ENCODE results near the gene CCDC30. TPM values are rescaled to one million over a fixed set of nuclear protein-coding genes. Genes with fewer than 3 reads are reported as not detected.
"Not testable (repeated sequence)": the region's sequence is repeated elsewhere in the genome, so short reads cannot be mapped to it uniquely, and the experiment has no call there.

Gene CCDC30
- polyA plus RNA-seq, 1 donor = 2.3 TPM

- DNase-seq (ENCODE audit: low read depth) = no peak
These were observed 13.0 kb upstream of the CCDC30 start for GRCh38 chr1:42450061-42450460.

GRCh38 chr1:42453386-42453785, 9.7 kb upstream of the CCDC30 start:
- no peak for DNase-seq (ENCODE audit: low read depth)

GRCh38 chr1:42454403-42454802, 8.7 kb upstream of the CCDC30 start:
- no peak for DNase-seq (ENCODE audit: low read depth)

GRCh38 chr1:42456010-42456753, 6.9 kb upstream of the CCDC30 start, which contains the start of the genes PPCS and ZMYND12:
Gene PPCS (plus strand): TSS chr1:42456543. CDS start chr1:42456566, 23 bp downstream.
Gene ZMYND12 (minus strand): TSS chr1:42456022. CDS start chr1:42455997, 25 bp downstream.
- DNase-seq (ENCODE audit: low read depth) = peak; percentile 70

- no peak for DNase-seq (ENCODE audit: low read depth)
These were observed 6.4 kb upstream of the CCDC30 start for GRCh38 chr1:42456754-42457089.

- no peak for DNase-seq (ENCODE audit: low read depth)
These were observed 1.9 kb upstream of the CCDC30 start for GRCh38 chr1:42461196-42461595.

- DNase-seq (ENCODE audit: low read depth) = no peak
These were observed 835 bp downstream of the CCDC30 start for GRCh38 chr1:42463921-42464320.

GRCh38 chr1:42466030-42466429, 2.9 kb downstream of the CCDC30 start:
- DNase-seq (ENCODE audit: low read depth) = no peak

GRCh38 chr1:42469727-42470126, 6.6 kb downstream of the CCDC30 start:
- DNase-seq (ENCODE audit: low read depth) = no peak

GRCh38 chr1:42476605-42477004, 13.5 kb downstream of the CCDC30 start:
- no peak for DNase-seq (ENCODE audit: low read depth)

GRCh38 chr1:42477354-42477753, 14.3 kb downstream of the CCDC30 start:
- not testable (repeated sequence) for DNase-seq (ENCODE audit: low read depth)

GRCh38 chr1:42477775-42478174, 14.7 kb downstream of the CCDC30 start:
- no peak for DNase-seq (ENCODE audit: low read depth)

GRCh38 chr1:42479621-42480020, 16.5 kb downstream of the CCDC30 start:
- no peak for DNase-seq (ENCODE audit: low read depth)

- no peak for DNase-seq (ENCODE audit: low read depth)
These were observed 17.8 kb downstream of the CCDC30 start for GRCh38 chr1:42480921-42481320.

- no peak for DNase-seq (ENCODE audit: low read depth)
These were observed 19.6 kb downstream of the CCDC30 start for GRCh38 chr1:42482635-42483153.

- DNase-seq (ENCODE audit: low read depth) = no peak
These were observed 21.3 kb downstream of the CCDC30 start for GRCh38 chr1:42484382-42484781.

GRCh38 chr1:42490237-42490636, 27.2 kb downstream of the CCDC30 start:
- no peak for DNase-seq (ENCODE audit: low read depth)

- DNase-seq (ENCODE audit: low read depth) = not testable (repeated sequence)
These were observed 38.9 kb downstream of the CCDC30 start for GRCh38 chr1:42502031-42502430.

- no peak for DNase-seq (ENCODE audit: low read depth)
These were observed 41.5 kb downstream of the CCDC30 start for GRCh38 chr1:42504535-42505128.

GRCh38 chr1:42506576-42506975, 43.5 kb downstream of the CCDC30 start:
- DNase-seq (ENCODE audit: low read depth) = no peak

- not testable (repeated sequence) for DNase-seq (ENCODE audit: low read depth)
These were observed 48.6 kb downstream of the CCDC30 start for GRCh38 chr1:42511581-42512155.

- no peak for DNase-seq (ENCODE audit: low read depth)
These were observed 55.8 kb downstream of the CCDC30 start for GRCh38 chr1:42518908-42519307.

GRCh38 chr1:42523171-42523570, 60.1 kb downstream of the CCDC30 start:
- DNase-seq (ENCODE audit: low read depth) = no peak
